ENCODE results near the gene KCNN4.
A peak's percentile ranks its signal among the peaks of the same experiment; 100 is the strongest.
"Not testable (repeated sequence)": the region's sequence is repeated elsewhere in the genome, so short reads cannot be mapped to it uniquely, and the experiment has no call there.

KCNN4 gene

DNA sequence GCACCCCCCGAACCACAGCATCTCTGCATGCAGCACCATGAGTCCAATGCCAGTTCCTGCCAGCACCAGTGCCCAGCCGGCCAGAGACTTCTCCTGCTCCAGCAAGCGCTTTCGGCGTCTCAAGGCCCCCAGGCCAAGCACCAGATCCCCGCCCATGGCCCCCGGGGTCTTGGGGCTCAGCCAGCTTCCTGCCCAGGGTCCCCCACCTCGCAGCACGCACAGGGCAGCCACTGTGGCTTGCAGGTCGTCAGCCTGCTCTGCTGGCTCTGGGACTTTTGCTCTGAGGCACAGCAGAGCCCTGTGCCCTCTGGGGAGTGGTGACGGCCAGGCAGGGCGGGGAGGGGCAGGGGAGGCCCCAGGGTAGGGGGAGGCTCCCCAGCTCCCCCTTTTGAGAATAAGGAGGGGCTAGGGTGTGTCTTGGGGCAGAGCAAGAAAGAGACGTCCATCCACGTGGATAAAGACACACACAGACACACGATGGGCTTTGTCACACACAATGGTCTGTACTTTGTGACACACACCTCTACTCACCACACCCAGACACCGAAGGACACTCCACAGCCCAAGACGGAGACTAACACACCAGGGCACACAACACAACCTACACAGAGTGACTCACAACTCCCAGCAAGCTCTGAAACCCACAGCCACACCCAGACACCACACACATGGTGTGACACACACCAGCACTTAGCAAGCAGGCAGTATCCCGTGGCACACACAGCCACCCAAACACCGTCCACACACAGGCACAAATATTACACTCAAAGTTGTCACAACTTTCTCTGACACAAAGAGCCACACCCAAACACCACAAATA lies at the start of gene KCNN4:
TSS of gene KCNN4 (minus strand) at position 268 of the 820 bp plus-strand sequence. CDS start at position 156, 112 bp downstream.
- DNase-seq (ENCODE audit: low read depth in 2 of 2): peak in 1 of 2 donors; percentile 48

DNA sequence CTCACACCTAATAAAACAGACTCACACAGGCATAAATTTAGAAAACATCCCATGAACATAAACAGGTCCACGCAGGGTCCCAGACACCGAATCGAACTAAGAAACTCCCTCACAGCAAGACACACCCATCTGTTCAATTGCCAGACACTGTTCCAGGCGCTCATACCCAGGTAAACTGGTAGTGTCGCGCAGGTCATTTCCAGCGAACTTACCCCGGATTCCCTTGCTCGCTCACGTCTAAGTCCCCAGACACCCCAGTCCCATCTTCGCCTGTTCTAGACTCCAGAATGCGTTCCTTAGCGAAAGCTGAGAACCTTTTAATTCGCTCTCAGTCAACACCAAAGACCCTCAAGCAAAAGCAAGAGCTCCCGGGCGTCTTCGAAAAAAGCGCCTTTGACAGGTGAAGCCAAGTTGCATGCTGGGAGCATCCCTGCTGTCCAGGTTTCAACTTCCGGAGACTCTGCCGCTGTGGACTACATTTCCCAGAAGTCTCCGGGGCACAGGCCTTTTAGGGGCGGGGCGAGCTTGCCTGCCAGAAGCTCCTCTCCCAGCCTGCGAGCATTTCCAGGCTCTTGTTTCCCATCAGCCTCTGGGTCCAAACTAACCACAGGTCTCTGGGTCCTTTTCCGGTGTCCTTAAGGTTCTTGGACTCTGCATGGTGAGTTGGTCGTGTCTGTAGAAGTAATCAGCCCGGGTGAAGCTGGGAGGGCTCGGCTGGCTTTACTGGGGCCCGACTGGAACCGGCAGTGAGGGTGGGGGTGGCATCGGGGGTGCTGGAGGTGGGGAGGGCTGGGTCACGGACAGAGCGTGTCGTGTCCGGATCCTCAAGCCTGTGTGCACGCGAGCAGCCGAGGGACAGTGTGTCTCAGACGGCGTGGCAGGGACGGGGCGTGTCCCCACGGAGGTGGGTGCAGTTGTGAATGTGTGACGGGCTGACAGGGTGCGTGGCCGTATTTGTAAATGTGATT lies 46.3 kb upstream of the KCNN4 start, which contains the start of gene ZNF283:
TSS of gene ZNF283 (plus strand) at position 535 of the 968 bp plus-strand sequence. CDS start 6,184 bp downstream, outside the sequence.
- DNase-seq (ENCODE audit: low read depth in 2 of 2): peak; percentile 47 to 68

DNA sequence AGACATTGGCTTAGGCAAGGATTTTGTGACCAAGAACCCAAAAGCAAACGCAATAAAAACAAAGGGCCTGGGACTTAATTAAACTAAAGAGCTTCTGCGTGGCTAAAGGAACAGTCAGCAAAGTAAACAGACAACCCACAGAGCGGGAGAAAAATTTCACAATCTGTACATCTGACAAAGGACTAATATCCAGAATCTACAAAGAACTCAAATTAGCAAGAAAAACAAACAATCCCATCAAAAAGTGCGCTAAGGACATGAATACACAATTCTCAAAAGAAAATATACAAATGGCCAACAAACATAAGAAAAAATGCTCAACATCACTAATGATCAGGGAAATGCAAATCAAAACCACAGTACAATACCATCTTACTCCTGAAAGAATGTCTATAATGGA lies 43.8 kb upstream of the KCNN4 start:
- DNase-seq (ENCODE audit: low read depth in 2 of 2): not testable (repeated sequence)

DNA sequence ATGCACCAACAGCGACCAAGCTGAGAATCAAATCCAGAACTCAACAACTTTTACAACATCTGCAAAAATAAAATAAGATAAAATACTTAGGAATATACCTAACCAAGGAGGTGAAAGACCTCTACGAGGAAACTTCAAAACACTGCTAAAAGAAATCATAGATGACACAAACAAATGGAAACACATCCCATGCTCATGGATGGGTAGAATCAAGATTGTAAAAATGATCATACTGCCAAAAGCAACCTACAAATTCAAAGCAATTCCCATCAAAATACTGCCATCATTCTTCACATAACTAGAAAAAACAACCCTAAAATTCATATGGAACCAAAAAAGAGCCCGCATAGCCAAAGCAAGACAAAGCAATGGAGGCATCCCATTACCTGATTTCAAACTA lies 43.1 kb upstream of the KCNN4 start:
- DNase-seq (ENCODE audit: low read depth in 2 of 2): not testable (repeated sequence)

DNA sequence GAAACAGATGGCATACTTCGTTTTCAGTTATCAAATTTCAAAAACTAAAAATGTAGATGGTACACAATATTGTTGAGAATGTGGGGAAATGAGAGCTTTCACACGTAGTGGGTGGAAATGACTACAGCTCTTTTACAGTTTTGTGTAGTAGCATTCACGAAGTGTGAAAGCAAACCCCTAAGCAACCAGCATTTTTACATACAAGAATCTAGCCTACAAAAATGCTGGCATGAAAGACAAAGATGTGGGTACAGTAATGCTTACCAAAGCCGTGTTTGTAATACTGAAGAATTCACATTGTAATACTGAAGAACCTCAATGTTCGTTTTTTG lies 40.1 kb upstream of the KCNN4 start:
- no peak for DNase-seq (ENCODE audit: low read depth in 2 of 2)

DNA sequence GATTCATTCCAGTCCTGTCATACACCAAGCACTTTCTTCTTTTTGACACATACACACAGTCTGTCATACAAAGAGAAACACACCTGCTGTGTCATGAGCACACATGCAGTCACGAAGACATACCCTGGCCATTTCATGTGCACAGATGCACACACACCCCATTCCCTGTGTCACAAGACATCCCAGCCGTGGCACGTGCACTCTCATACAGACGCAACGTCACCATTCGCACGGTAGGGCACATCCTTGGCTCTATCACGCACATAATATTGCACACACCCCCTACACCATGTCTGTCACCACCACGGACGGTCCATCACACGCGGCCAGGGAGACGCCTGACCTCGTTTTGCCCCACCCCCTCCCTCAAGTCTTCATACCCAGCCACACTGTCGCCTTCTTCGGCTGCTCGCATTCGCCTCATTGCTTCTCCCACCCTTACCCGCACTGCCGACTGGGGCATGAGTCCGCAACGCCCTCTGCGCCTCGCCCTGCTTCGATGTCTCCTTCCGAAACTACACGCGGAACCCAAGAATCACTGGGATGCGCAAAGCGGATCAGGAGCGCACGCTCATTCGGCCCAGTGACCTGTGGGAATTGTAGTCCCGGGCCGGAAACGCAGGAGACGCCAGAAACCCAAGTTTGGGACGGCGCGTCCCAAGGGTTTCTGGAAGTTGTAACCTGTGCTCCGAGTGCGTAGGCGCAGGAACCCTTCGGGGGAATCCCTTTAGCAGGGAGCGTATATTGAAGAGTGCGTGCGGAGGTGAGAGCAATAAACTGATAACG lies 39.5 kb upstream of the KCNN4 start:
- DNase-seq (ENCODE audit: low read depth in 2 of 2): no peak

DNA sequence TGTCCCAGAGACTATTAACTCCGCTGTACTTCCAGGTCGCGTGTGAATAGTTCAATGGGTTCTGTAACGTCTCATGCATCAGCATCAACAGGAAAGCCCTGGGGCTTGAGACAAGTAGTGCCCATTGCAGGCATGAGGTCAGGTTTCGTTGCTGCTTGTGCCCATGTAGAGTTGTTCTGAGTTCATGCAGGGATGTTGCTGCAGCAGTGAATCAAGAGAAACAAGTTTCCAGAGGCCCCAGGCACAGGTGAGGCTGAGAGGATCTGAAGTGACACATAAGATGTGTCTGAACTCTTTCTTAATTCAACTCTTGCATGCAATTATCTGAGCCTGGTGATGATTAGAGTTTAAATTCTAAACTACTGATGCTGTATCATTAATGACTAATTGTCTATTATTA lies 37.7 kb upstream of the KCNN4 start:
- no peak for DNase-seq (ENCODE audit: low read depth in 2 of 2)

DNA sequence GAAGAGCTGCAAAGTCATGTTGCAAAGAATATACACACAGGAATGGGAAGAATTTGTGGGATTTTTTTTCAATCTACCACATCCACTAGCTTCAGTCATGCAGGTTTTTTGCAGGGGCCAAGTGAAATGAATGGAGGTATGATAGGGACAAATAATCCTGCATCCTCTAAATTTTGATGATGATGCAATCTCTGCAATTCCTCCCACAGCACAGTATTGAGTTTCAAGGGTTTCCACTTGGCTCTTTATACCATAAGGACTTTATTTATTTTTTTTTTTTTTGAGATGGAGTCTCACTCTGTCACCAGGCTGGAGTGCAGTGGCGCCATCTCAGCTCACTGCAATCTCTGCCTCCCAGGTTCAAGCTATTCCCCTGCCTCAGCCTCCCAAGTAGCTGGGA lies 36.7 kb upstream of the KCNN4 start:
- not testable (repeated sequence) for DNase-seq (ENCODE audit: low read depth in 2 of 2)

DNA sequence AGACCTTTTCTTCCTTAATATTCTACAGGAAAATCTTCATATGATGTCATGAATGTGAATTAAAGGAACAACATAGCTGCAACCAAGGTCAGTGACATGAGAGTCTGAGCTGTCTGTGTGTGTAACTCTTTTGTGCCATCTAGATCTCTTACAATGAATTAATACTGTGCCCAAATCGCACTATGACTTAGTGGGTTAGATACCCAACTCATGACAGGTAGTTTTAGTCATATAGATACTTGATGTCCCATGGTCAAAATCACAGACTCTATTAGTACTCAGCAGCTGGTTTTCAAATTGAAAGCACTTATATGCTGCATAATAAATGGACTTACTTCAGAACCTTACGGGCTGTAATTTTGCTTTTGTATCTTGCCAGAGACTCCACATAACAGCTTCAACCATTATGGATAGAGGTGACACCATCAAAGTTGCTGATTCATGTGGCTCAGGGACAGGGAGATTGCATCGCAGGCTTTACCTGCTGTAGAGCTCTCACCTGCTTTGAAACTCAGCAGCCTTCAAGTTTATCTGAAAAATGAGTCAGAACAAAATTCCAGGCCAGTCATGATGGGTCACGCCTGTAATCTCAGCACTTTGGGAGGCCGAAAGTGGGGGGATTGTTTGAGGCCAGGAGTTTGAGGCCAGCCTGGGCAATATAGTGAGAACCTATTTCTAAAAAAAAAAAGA lies 34.0 kb upstream of the KCNN4 start:
- DNase-seq (ENCODE audit: low read depth in 2 of 2): no peak

DNA sequence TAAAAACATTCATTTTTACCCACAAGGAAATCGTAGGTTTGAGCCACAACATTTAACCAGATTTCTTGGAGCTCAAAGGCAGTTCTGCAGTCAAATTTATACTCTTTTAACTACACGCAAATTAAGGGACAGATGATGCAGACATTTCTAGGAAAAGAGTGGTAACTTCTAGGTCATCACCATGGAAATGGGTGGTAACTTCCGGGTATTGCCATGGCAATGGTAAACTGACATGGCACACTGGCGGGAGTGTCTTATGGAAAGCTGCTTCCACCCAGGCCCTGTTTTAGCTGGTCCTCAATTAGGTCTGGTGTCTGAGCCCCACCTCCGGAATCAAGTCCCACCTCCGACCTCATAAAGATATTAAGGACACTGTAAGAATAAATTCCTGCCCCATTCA lies 31.9 kb upstream of the KCNN4 start:
- DNase-seq (ENCODE audit: low read depth in 2 of 2): no peak

DNA sequence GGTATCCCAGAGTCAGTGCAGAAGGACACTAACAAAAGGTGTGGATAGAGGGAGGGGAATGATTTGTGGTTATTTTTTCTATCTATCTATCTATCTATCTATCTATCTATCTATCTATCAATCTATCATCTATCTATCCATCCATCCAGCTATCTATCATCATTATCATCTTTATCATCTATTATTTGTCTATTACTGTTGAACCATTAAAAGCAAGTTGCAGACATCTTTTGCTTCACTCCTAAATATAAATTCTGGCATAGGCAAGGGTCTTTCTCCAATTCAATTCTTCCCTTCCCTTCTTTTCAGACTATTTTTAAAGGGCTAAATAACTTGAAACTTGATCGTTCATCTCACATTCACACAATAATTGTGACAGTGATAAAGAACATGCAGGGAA lies 31.5 kb upstream of the KCNN4 start:
- DNase-seq (ENCODE audit: low read depth in 2 of 2): no peak

DNA sequence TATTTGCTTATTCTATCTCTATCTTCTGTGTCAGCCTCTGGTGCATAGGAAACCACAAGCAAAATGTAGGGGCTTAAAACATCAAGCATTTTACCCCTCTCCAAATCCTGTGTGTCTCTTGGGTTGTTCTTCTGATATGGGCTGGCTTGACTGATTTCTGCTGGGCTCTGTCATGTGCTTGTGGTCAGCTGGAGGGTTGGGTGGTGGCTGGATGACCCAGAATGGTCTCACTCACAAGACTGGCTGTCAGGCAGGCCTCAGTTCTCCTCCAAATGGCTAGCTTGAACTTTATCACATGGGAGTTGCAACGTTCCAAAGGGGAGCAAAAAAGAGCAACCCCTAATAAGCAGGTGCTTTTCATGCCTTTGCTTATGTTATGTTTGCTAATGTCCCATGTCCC lies 31.1 kb upstream of the KCNN4 start:
- no peak for DNase-seq (ENCODE audit: low read depth in 2 of 2)

DNA sequence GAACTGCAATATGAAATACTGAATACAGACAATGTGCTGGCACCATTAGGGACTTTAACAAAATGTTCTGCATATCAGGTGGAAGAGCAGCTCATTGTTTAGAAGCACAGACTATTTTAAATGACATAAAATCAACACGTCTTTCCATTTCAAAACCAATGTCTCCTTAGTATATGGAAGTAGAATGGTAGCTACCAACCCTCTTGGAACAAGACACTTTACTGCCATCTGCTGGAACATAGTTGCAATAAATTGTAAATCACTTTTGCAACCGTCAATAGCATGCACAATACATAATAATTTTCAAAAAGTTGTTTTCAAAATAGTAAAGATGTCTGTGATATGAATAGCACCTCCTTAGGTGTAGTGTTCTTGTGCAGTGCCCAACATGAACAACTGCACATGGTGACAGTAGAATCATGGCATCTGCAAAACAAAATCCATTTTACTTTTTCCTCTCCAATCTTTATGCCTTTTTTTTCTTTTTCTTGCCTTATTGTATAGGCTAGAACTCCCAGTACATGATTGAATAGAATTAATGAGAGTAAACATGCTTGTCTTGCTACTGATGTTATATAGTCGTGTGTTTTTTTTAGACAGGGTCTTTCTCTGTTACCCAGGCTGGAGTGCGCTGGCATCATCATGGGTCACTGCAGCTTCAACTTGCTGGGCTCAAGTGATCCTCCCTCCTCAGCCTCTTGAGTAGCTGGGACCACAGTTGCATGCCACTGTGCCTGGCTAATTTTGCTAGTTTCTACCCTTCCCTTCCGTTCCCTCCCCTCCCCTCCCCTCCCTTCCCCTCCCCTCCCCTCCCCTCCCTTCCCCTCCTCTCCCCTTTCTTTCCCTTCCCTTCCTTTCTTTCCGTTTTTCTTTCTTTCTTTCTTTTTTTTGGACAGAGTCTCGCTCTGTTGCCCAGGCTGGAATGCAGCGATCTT lies 29.3 kb upstream of the KCNN4 start:
- no peak for DNase-seq (ENCODE audit: low read depth in 2 of 2)

DNA sequence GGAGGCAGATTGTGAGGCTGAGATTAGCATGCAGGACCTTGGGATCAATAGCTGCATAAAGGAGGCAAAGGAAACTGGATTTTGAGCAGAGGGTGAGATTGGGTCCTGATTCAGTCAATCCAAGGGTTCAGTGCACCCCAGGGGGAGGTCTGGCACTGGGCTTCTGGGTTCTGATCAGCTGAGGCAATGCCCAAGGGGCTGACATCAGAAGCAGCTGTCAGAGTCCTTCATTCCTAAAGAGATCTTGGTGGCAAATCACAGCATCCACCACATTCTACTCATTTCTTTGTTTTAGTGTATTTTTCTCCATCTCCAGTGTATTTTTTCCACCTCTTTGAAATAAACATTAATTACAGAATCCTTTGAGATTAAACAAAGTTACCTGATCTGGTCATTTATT lies 26.9 kb upstream of the KCNN4 start:
- no peak for DNase-seq (ENCODE audit: low read depth in 2 of 2)

DNA sequence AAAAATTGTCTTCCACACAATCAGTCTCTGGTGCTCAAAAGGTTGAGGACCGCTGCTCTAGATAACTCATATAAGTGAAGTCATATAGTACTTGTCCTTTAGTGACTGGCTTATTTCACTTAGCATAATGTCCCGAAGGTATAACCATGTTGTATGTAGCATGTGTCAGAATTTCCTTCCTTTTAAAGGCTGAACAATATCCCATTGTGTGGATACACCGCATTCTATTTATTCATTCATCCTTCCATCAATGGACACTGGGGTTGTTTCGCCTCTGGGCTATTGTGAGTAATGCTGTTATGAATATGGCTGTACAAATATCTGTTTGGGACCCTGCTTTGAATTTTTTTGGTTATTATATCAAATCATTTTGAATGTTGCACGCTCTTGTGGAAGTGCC lies 26.1 kb upstream of the KCNN4 start:
- DNase-seq (ENCODE audit: low read depth in 2 of 2): no peak

DNA sequence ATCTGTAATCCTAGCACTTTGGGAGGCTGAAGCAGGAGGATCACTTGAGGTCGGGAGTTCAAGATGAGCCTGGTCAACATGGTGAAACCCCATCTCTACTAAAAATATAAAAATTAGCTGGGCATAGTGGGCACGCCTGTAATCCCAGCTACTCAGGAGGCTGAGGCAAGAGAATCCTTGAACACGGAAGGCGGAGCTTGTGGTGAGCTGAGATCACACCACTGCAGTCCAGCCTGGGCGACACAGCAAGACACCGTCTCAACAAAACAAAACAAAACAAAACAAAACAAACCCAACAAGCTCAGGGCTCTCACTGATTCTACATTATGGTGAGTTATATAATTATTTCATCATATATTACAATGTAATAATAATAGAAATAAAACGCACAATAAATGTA lies 25.6 kb upstream of the KCNN4 start:
- DNase-seq (ENCODE audit: low read depth in 2 of 2): not testable (repeated sequence)

DNA sequence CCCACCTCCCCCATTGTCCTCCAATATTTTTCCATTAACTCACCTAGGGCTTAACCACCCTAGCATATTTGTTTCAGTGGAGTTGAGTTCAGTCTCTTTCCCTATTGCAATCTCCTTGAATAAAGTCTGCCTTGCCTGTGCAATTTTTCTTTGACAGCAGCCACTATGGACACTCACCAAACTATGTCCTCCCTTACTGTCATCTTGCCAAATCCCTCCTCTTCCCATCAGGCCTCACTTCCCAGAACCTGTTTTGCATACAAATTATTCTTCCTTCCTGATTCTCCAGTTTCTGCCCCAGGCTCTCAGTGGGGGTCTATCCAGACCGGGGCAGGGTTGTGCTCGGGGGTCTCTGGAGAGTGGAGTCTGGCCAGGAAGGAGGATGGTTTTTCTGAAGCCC lies 23.7 kb upstream of the KCNN4 start:
- DNase-seq (ENCODE audit: low read depth in 2 of 2): no peak

DNA sequence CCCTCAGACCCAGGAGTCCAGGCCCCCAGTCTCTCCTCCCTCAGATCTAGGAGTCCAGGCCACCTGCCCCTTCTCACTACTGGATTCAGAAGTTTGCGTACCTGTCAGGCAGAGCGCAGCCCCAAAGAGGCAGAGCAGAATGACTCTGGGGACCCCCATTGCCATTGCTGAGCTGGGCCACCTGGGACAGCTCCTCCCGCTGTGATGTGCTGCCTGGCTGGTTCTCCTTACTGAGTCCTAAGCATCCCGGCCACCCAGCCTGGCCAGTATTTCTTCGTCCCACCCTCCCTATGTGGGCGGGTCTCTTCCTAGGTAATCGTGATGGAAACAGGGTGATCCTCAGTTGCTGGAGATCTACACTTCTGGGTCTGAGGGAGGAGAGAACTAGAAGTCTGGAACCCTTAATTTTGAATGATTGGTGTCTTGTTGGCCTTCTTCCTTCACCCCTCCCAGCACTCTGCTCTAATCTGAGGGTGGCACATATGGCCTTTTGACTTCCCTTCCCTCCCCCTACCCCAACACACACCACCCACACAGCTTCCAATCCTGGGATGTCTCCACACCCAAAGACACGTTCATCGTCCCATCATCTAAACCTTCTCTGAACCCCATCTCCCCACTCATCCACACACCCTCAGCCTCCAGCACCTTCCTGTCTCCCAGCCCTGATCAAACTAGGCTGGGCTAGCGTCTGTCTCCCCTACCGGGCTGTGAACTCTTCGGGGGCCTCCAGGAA lies 21.6 kb upstream of the KCNN4 start, which contains the start of gene LYPD5:
TSS of gene LYPD5 (minus strand) at position 232 of the 736 bp plus-strand sequence. CDS start at position 165, 67 bp downstream.
- DNase-seq (ENCODE audit: low read depth in 2 of 2): no peak

DNA sequence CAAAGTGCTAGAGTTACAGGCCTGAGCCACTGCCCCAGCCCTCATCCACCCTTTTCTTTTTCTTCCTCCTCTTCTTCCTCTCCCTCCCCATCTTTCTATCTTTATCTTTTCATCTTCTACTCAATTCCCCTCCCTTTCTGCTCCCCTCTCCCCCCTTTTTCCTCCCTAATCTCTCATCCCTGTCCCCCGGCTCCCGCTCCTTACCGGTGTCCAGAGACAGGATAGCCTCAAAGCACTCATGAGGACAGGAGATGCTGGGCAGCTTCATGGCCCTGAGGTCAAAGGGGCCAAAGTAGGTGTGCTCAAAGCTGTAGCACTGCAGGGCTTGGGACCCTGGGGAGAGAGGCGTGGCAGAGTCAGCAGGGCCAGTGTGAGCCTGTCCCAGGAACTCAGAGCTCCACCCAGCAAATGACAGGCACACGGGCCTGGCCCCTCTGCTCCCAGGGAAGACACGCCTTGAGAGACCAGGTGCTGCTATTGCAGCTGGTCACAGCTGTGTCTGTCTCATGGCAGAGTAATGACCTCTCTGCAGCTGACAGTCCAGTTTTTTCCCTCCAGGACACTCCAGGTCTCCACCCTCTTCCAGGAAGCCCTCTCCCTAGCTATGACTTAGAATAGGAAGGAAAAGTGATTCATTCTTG lies 18.8 kb upstream of the KCNN4 start:
- no peak for DNase-seq (ENCODE audit: low read depth in 2 of 2)

Measured in stimulated activated CD4-positive, alpha-beta T cell treated with anti-CD3 and anti-CD28 coated beads, Interleukin-1b, Interleukin-23, amount 100 ng/mL, for 1 hour (primary cell).